GM12865 (cell line): Measurements from ENCODE around the gene BCKDHB.
A peak's percentile ranks its signal among the peaks of the same experiment; 100 is the strongest.
"Not testable (repeated sequence)": the region's sequence is repeated elsewhere in the genome, so short reads cannot be mapped to it uniquely, and the experiment has no call there.

ENCODE experiments used
- DNase-seq: peaks from one replicate; pipeline ENCODE4 v3.0.0; 2010; ENCODE audit warnings: low read depth
- H3K4me3 ChIP-seq: 2 replicates; pipeline ENCODE4 v1.5.1; 2011; ENCODE audit warnings: mild to moderate bottlenecking, low read depth, low read length, control low read depth
- CTCF ChIP-seq: IDR thresholded peaks from 2 replicates; pipeline ENCODE4 v1.5.1; 2011; ENCODE audit warnings: low read length, control low read depth, low read depth, inconsistent platforms; ENCODE audit not compliant: insufficient read depth; ENCODE audit errors: missing control alignments

BCKDHB gene

GRCh38 chr6:80095600-80095999 is 10.9 kb upstream of the BCKDHB start:
- DNase-seq, result no peak
- TF ChIP-seq CTCF, result no peak
- H3K4me3 ChIP-seq, result no peak overlapping the region

- no peak for TF ChIP-seq CTCF
- no peak overlapping the region for H3K4me3 ChIP-seq
- DNase-seq, result no peak
Observed at GRCh38 chr6:80098392-80098791, 8.1 kb upstream of the BCKDHB start.

GRCh38 chr6:80104520-80104919 is 2.0 kb upstream of the BCKDHB start:
- H3K4me3 ChIP-seq, result no peak overlapping the region
- DNase-seq, result no peak

GRCh38 chr6:80105972-80106417 is 476 bp upstream of the BCKDHB start:
- no peak for TF ChIP-seq CTCF
- H3K4me3 ChIP-seq, result peak overlapping the region; percentile 56
- no peak for DNase-seq

More at GRCh38 chr6:80104520-80104919, 2.0 kb upstream of the BCKDHB start:
- TF ChIP-seq CTCF, result no peak

GRCh38 chr6:80122576-80122975 is 16.1 kb downstream of the BCKDHB start:
- not testable (repeated sequence) for H3K4me3 ChIP-seq, DNase-seq

- DNase-seq, result no peak
- no peak overlapping the region for H3K4me3 ChIP-seq
- no peak for TF ChIP-seq CTCF
Observed at GRCh38 chr6:80126657-80127345, 20.3 kb downstream of the BCKDHB start.

GRCh38 chr6:80129485-80129884 is 23.0 kb downstream of the BCKDHB start:
- no peak for TF ChIP-seq CTCF
- no peak for DNase-seq
- no peak overlapping the region for H3K4me3 ChIP-seq

GRCh38 chr6:80133020-80133419 is 26.5 kb downstream of the BCKDHB start:
- peak; percentile 30 for DNase-seq
- TF ChIP-seq CTCF, result no peak
- H3K4me3 ChIP-seq, result no peak overlapping the region
